Anterior cingulate cortex (tissue), 58 donors: ENCODE data around the gene PANK4.

Source experiments
- DNase-seq, 58 donors: peaks; one replicate each; lab custom pipeline; 2025; lab: John Stamatoyannopoulos, UW

Gene PANK4

DNA sequence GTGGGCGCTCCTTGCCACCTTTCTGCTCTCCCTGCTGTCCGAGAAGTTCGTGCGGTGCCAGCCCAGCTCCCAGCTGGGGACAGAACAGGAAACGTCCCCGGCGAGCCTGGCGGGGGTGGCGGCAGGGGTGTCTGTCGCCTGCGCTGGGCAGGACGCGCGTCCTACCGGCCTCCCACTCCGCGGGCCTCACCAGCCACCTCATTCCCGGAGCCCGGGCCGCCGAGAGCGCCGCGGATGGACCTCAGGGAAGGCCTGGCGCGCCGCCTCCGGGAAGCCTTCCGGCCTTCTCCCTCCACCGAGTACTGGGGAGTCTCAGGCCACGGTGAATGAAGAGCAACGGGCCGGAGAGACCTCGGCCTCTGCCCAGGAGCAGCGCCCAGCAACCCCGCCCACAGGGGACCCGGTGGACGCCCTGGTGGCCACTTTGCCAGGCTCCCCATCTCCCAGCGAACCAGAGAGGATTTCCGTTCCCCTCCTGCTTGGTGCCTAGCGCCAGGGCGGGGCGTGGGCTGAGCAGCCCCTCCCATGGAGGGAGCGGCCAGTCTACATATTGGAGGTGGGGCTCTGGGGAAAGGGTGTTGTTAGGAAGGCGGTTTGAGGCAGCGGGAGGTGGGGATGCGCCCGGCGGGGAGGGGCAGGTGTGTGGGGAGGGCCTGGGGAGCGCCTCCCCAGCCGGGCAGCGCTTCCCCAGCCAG, 20.3 kb upstream of the PANK4 start:
- DNase-seq: peak in 47 of 58 donors; percentile 25 to 88 (median 55)

DNA sequence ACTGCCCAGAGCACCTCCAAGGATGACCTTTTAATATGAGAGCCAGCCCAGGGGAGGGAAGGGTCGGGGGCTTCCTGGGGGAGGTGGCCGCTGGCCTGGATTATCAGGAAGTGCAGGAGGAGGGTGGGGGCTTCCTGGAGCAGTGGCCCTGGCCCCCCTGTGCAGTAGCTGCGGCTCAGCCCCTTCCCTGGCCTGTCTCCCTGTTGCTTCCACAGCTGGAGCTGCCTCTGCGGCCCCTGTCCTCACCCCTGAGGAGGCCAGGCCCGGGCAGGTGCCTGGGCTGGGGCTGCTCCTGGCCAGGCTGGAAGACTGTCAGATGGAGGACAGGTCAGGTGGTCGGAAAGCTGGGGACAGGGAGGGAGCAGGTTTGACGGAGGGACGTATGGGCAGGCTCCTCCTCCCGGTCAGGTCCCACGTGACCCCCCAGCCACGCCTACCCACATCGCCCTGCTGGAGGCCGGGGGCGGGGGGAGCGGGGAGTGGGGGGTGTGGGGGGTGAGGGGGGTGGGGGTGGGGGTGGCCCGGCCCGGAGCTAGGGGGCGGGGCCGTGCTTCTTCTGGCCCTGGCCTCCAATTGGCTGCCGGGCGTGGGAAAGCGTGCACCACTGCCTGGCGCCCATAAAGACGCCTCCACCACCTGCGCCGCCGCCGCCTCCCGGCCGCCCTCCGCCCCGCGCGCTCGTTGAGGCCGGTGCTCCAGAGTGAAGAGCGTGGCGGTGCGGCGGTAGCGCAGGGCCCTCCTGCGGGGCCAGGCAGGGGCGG, 19.5 kb upstream of the PANK4 start:
- DNase-seq: peak in 55 of 58 donors; percentile 32 to 89 (median 74)

DNA sequence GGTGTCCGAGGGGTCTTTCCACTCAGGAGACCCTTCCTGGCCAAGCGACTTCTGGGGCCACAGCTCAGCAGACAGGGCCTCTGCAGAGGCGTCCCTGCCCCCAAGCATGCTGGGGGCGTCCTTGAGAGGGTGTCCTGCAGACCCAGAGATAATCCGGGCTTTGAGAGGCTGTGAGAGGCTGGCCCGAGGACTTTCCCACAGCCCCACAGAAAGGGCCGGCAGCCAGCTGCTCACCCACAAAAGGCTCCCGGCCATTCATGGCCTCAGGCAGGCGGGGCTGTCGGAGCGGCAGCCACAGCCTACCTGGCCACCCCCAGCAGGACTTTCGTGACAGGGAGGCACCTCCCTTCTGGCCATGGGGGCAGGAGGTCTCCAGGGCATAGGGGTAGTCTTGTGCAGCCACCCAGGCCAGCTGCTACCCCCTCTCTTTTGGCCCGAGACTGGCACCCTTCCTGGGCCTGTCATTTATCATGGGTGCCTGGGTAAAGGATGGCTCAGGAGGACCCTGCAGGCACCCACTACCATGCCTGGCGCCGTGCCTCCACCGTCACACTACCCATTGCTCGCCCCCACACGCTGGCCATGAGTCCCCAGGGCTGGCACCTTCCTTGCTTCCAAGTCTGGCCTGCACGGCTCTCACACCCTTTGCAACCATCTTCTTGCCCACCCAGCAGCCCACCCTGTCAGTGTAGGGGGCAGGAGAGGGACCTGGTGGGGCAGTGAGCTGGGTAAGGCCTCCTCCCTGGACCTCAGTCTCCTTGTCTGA, 18.7 kb upstream of the PANK4 start:
- DNase-seq: peak in 32 of 58 donors; percentile 21 to 71 (median 48)

DNA sequence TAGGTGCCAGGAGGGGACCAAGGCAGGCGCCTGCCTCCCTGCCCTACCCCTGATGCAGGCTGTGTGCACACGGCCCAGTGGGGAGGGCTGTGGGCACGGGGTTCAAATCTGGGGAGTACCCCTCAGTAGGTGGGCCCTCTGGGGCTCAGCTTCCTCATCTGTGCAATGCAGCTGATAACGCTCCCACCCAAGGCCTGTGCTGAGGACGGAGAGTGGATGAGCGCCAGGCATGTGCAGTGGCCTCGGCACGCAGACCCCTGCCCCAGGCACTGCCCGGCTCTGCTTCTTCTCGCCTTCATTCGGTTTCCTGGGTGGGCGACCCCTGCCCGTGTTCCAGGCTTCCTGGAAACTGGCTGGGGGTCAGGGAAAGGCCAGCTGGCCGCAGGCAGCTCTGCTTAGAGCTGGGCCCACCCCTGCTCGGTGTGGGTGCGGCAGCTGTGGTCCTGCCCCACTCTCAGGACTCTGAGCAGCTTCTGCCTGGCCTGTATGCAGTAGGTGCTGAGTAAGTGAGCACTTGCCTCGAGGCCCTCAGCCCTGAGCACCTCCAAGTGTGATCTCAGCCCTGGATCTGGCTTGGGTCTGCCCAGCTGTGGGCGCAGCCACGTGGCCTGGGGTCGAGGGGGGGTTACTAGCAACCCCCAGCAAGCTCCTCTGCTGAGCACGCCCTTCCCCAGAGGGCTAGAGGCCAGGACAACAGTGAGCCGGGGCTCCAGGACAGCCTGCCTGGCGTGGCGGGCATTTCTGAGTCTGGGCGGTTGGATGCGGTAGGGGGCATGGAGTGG, 17.9 kb upstream of the PANK4 start:
- DNase-seq: peak in 22 of 58 donors; percentile 7 to 71 (median 50)

DNA sequence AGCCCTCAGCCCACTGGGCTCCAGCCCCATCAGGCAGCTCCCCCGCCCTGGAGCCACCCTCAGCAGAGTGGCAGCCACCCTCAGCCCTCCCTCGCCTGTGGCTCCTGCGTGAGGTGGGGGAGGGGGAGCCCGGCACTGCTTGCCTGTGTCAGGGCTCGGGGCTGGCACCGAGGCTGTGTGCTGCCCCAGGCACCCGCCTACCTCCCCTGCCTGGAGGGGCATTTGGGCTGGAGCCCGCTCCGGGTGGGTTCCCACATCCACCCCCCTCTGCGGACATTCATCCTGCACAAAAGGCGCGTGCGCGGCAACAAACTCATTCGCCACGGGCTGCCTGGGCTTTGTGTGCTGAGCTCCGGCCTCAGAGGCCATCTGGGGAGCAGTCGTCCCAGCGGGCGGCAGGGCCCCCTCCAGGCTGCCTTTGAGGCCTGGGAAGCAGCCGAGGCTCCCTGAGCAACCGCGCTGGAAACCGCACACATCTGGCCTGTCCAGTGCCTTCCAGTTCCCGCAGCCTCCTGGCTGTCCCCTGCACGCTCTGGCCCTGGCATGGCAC, 17.2 kb upstream of the PANK4 start:
- peak in 51 of 58 donors; percentile 27 to 86 (median 62) for DNase-seq

DNA sequence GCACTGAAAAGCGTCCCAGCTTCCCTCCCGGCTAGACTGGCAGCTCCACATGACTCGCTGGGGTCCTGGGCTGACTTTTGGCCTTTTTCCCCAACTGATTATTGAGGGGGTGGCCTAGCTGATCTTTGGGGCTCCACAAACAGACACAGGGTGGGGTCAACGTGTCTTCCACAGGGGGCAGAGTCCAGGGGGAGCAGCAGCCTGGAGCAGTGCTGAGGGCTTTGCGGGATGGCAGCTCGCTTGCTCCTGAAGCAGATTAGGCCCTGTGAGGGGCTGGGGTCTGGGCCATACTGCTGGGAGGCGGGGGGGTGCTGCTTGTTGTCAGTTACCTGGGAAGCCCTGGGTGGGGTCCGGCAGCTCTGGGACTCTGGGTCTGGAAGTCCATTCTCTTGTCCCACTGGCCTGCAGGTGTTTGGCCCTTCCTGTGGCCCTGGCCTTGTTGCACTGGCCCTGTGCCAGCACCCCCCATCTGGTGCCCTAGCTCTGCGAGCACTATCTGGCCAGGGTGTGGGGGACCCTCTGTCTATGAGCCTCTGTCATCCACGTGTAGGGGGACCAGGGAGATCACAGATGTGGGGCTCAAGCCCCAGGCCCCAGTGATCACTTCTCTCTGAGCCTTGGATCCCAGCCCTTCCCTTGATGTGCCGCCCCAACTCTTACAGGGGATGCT, 16.0 kb upstream of the PANK4 start:
- DNase-seq: no peak

DNA sequence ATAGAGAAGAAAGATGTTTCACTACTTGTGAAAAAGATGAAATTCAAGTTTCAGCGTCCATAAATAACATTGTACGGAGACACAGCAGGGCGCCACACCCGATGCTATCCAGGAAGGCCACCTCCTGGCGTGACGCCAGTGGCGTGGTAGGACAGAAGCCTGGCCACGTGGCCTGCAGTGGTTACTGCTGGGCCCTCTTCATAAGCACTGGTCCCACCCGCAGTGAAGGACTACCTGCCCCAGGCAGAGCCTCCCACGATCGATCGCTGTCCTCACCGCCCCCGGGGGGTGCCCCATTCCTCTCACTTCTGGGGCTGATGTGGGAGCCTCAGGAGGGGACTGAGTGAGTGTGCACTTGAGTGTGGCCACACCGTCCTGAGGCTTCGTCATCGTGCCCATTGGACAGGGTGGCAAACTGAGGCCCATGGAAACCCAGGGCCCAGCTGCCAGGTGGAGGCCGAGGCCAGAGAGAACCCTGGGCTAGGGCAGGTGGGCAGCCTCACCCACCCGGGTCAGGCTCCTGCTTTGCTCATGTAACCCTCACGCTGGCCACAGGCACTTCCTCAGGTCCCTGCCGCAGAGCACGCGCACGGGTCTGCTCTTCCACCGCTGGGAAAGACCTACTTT, 15.3 kb upstream of the PANK4 start:
- no peak for DNase-seq

DNA sequence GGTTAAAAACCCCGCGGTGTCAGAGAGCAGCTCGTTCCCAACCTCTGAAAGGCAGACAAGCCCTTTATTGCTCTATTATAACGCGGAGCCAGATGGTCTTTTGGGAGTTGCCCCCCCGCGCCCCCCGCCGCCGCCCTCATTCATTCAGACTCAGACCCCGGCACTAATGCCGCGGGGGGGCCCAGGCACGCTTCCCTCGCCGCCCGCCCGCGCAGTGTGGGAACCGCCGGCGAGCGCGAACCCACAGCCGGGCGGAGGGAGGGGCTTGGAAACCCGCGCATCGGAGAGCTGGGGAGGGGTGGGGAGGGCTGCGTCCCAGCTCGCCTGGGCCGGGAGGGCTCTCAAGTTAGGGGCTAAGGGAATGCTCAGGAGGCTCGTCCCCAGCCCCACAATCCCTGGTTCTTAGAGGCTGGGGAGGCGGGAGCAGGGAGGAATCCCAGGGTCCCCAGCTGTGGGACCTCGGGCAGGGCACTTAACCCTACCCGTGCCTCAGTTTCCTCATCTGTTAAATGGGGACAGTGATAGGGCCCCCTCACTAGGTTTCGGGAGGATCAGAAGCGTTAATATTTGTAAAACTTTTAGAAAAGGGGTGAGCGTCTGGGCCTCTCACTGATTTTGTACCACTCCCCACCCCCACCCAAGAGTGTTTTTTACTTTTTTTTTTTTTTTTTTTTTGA, 14.6 kb upstream of the PANK4 start:
- peak in 7 of 58 donors; percentile 9 to 60 (median 27) for DNase-seq

DNA sequence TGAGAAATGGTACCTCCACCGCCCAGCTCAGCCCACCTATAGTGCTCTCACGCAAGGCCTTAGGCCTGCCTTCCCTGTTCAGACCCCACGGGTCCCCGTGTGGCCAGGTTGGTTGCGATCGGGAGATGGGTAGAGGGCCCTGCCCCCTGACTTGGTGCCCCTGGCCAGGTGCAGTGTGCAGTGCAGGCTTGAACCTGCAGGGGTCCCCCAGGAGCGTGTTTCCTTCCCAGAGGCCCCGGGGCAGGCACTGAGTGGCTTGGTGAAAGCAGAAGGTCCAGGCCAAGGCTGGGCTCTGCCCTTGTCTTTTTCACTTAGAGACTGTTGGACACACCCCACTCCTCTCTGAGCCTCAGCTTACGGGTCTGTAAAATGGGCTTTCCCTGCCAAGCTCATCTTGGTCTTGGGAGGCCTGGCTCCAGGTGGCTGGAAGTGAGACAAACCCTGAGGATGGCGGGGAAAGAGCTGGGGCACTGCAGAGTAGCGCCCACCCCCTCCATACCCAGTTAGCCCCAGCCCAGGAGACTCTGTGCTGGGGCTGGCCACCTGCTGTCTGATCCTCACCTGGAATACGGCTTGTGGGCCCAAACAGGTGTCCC, 13.0 kb upstream of the PANK4 start:
- DNase-seq: no peak

DNA sequence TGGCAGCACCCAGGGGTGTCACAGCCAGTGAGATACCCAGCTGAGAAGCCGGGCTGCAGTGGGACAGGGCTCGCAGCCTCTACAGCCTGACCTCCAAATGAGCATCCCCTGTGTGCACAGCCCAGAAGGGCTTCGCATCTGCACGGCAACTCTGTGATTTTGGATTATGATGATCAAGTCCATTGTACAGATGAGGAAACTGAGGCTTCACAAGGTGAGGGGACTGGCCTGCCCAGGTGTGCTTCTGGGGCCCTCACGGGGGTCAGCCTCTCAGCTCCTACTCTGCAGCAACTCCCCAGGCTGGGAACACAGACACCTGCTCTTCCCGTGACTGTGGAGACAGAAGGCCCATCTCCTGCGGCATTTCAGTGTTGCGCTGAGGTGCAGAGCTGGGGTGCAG, 12.5 kb upstream of the PANK4 start:
- DNase-seq: no peak

DNA sequence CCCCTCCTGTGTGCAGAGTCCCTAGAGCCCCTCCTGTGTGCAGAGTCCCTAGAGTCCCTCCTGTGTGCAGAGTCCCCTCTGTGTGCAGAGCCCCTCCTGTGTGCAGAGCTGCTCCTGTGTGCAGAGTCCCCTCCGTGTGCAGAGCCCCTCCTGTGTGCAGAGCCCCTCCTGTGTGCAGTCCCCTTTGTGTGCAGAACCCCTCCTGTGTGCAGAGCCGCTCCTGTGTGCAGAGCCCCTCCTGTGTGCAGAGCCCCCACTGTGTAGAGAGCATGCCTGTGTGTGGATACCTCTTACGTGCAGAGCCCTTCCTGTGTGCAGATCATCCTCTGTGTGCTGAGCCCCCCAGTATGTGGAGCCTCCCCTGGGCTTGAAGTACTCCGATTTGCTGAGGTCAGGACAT, 12.0 kb upstream of the PANK4 start:
- DNase-seq: no peak

DNA sequence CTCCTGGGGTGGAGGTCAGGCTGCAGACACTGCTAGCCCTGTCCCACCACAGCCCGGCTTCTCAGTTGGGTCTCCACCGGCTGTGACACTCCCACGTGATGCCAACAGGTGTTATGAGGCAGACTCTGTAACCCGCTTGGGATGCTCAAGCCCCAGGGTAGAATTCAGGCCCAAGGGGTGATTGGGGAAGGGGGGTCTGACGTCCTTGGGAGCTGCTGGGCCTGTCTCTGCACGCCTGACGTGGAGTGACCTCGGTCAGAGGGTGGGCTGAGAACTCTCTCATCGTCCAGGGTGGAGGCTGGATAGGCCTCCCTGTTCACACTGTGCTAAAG, 11.4 kb upstream of the PANK4 start:
- no peak for DNase-seq

DNA sequence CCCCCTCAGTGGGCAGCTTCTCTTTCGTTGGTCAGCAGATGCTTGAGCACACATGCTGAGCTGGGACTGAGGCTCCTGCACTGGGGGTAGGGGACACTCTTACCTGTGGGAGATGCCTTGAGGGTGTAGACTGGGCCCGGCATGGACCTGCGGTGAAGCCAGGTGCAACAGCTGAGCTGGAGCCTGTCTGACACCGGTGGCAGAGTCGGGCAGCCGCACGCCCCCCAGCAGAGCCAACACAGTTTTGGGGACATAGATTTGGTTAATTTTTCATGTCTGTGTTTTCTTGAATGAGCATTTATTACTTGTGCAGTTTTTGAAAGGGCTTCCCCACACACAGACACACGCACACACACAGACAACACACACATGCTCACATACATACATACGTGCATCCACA, 9.6 kb upstream of the PANK4 start:
- DNase-seq: no peak

DNA sequence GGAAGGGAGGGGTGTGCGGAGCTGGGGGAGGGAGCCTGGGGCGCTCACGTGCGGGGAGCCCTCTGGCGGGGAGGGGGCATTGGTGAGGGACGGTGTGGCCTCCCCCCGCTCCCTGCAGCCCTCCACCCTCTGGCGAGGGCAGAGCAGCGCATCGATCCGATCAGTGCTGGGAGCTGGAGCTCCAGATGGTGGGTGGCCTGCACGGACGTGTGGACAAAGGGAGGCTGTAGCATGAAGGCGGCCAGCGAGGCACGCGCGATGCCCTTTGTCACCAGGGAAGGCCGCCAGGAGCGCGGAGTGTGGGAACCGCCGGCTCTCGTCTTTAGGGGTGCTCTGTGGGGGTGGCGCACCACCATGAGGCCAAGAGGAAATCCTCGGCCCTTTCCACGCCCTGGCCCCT, 9.1 kb upstream of the PANK4 start:
- no peak for DNase-seq

DNA sequence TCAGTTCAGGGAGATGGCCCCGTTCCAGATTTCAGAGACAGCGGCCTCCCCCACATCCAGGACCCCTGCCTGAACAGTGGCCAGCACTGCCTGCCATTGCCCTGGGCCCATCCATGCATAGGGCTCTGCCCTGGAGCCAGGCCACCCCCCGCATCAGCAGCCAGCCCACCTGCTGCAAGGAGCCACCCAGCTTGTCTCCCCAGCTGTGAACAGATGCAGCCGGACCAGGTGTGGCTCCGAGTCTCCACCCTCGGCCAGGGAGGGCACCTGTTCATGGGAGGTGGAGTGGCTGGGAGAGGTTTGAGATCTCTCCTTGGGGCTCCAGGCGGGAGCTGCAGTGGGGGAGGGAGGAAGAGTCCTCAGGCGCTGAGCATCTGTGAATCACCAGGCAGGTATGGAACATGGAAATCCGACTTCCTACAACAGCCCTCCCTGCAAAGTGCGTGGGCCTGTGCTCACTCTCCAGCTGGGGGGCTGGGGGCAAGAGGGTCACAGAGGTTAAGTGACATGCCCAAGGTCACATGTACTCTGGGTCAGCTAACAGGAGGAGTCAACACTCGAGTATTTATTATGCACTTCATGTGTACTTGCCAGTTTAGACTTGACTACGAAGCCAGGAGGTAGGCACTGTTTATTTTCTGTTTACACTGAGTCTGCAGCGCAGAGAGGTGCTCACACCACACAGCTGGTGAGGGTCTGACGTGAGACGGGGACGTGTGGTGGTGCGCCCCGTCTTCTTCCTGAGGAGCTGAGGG, 8.5 kb upstream of the PANK4 start:
- no peak for DNase-seq

DNA sequence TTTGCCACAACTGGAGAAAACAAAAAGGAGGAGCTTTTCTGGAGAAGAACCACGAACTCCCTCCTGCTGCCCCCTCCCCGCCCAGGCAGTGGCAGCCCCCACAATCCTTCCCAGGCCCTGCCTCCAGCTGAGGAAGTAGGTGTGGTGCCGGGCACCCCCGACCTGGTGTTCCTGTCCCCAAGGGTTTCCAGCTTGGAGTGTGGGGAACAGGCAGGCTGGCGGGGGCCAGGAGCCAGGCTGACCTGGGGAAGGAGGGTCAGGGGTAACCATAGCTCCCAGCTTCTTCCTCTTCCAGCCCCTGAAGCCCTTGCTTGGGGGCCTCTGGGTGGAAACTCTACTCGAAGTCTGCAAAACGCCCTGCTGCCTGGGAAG, 7.9 kb upstream of the PANK4 start:
- no peak for DNase-seq

DNA sequence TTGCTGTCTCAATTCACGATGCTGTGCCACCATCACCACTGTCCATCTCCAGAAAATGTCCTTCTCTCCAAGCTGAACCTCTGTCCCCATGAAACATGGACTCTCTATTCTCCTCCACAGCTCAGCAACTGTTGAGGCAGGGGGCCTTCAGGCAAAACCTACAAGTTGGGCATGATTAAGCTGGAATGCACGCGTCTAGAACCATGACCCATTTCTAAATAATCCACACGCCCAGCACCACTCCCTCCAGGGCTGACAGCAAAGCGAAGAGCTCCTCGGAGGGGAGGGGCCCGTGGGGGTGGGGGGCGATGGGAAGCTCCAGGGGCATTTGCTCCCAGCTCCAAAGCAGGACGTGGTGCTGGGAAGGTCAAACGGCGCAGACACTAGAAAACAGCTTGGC, 7.0 kb upstream of the PANK4 start:
- no peak for DNase-seq
